Measurements from ENCODE around the gene PREP. TPM values are rescaled to one million over a fixed set of nuclear protein-coding genes. Genes with fewer than 3 reads are reported as not detected.

PREP gene
- total RNA-seq, 4 donors from 2014 or later, result 9.7 to 29.6 (median 17.1) TPM

GRCh38 chr6:105336986-105337385 is 65.9 kb downstream of the PREP start:
- H3K36me3 ChIP-seq, result no peaks in the 10 kb centered on the region
- DNase-seq, result no peak
- no peaks in the 10 kb centered on the region for H3K4me1 ChIP-seq
- no peak overlapping the region for H3K4me3 ChIP-seq
- no peak for TF ChIP-seq POLR2A (IDR thresholded peaks at IDR 0.05)
- no peaks in the 10 kb centered on the region for H3K27me3 ChIP-seq
- no peak overlapping the region for H3K27ac ChIP-seq
- intact Hi-C loops (cut with DNase I; ENCODE audit: low total_unique reads), result no loop called here
- no peaks in the 10 kb centered on the region for H3K9me3 ChIP-seq

DNA sequence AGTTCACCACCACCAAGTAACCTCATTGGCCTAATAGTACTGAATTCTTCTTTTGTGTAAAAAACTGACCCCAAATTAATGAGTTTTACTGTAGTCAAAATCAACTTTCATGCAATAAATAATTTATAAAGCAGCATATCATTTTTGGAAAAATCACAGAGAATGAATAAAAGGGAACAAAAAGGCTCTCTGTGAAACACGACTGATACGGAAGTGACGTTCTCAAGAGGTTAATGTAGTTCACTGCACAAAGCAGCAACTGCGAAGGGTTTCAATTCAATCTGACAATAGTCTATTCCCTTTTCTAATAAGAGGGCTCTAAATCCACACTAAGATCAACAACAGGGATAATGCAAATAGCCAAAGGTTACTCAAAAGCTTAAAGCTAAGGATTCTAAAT is 70.3 kb downstream of the PREP start:
- intact Hi-C loops (cut with DNase I; ENCODE audit: low total_unique reads), result no loop called here
- H3K4me3 ChIP-seq, result no peak overlapping the region
- no peak for DNase-seq
- no peaks in the 10 kb centered on the region for H3K9me3 ChIP-seq
- TF ChIP-seq, protein P1, sequence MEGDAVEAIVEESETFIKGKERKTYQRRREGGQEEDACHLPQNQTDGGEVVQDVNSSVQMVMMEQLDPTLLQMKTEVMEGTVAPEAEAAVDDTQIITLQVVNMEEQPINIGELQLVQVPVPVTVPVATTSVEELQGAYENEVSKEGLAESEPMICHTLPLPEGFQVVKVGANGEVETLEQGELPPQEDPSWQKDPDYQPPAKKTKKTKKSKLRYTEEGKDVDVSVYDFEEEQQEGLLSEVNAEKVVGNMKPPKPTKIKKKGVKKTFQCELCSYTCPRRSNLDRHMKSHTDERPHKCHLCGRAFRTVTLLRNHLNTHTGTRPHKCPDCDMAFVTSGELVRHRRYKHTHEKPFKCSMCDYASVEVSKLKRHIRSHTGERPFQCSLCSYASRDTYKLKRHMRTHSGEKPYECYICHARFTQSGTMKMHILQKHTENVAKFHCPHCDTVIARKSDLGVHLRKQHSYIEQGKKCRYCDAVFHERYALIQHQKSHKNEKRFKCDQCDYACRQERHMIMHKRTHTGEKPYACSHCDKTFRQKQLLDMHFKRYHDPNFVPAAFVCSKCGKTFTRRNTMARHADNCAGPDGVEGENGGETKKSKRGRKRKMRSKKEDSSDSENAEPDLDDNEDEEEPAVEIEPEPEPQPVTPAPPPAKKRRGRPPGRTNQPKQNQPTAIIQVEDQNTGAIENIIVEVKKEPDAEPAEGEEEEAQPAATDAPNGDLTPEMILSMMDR (IDR thresholded peaks at IDR 0.05), result no peak
- TF ChIP-seq POLR2A (IDR thresholded peaks at IDR 0.05), result no peak
- no peaks in the 10 kb centered on the region for H3K36me3 ChIP-seq
- no peaks in the 10 kb centered on the region for H3K27me3 ChIP-seq
- H3K4me1 ChIP-seq, result no peaks in the 10 kb centered on the region
- H3K27ac ChIP-seq, result no peak overlapping the region

GRCh38 chr6:105331927-105332326 is 71.0 kb downstream of the PREP start:
- intact Hi-C loops (cut with DNase I; ENCODE audit: low total_unique reads), result no loop called here
- TF ChIP-seq, protein P1 (IDR thresholded peaks at IDR 0.05), result no peak
- TF ChIP-seq POLR2A (IDR thresholded peaks at IDR 0.05), result no peak

GRCh38 chr6:105330913-105331312 is 72.0 kb downstream of the PREP start:
- H3K9me3 ChIP-seq, result no peaks in the 10 kb centered on the region
- intact Hi-C loops (cut with DNase I; ENCODE audit: low total_unique reads), result no loop called here
- TF ChIP-seq, protein P1 (IDR thresholded peaks at IDR 0.05), result no peak
- TF ChIP-seq POLR2A (IDR thresholded peaks at IDR 0.05), result no peak
- no peaks in the 10 kb centered on the region for H3K4me1 ChIP-seq
- H3K27ac ChIP-seq, result no peak overlapping the region
- H3K27me3 ChIP-seq, result no peaks in the 10 kb centered on the region
- DNase-seq, result no peak
- H3K36me3 ChIP-seq, result no peaks in the 10 kb centered on the region
- H3K4me3 ChIP-seq, result no peak overlapping the region

More at GRCh38 chr6:105331927-105332326, 71.0 kb downstream of the PREP start:
- no peaks in the 10 kb centered on the region for H3K27me3 ChIP-seq
- no peaks in the 10 kb centered on the region for H3K9me3 ChIP-seq
- no peaks in the 10 kb centered on the region for H3K36me3 ChIP-seq
- H3K4me3 ChIP-seq, result no peak overlapping the region
- no peak for DNase-seq
- H3K27ac ChIP-seq, result no peak overlapping the region
- H3K4me1 ChIP-seq, result no peaks in the 10 kb centered on the region

GRCh38 chr6:105330364-105330763 is 72.5 kb downstream of the PREP start:
- Histone ChIP-seq H3K27ac (no peak overlapping the region), H3K4me1 (no peaks in the 10 kb centered on the region), H3K4me3 (no peak overlapping the region), H3K36me3 (no peaks in the 10 kb centered on the region), H3K27me3 (no peaks in the 10 kb centered on the region), H3K9me3 (no peaks in the 10 kb centered on the region)
- TF ChIP-seq, protein P1 (IDR thresholded peaks at IDR 0.05), result no peak
- no peak for TF ChIP-seq POLR2A (IDR thresholded peaks at IDR 0.05)
- intact Hi-C loops (cut with DNase I; ENCODE audit: low total_unique reads), result no loop called here
- DNase-seq, result no peak
